ENCODE results near the gene AAMDC.

Gene AAMDC

GRCh38 chr11:77793972-77794371 is 27.0 kb upstream of the AAMDC start:
- H3K27me3 ChIP-seq (ENCODE audit: control insufficient read depth in 1 of 2, insufficient read depth in 2 of 2, low read length in 2 of 2): no peaks in the 10 kb centered on the region
- H3K4me1 ChIP-seq (ENCODE audit: insufficient read depth, low read length): no peaks in the 10 kb centered on the region
- H3K4me3 ChIP-seq (ENCODE audit: low read depth in 1 of 2, low read length in 2 of 2): no peak overlapping the region
- H3K9ac ChIP-seq (ENCODE audit: low read length): no peak overlapping the region
- H3K27ac ChIP-seq (ENCODE audit: low read depth, low read length): no peak overlapping the region
- no peaks in the 10 kb centered on the region for H3K36me3 ChIP-seq (ENCODE audit: insufficient read depth, low read length)
- no peaks in the 10 kb centered on the region for H3K9me3 ChIP-seq (ENCODE audit: low read length)

DNA sequence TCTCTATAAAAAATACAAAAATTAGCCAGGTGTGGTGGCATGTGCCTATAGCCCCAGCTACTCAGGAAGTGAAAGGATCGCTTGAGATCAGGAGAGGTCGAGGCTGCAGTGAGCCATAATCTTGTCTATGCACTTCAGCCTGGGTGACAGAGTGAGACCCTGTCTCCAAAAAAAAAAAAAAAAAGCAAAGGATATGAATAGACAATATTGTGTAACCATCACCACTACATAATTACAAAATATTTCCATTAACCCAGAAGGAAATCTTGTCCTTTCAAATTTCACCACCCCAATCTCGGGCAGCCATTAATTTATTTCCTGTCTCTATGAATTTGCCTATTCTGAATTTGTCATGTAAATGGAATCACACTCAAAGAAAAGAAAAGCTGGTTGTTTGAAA is 21.6 kb upstream of the AAMDC start:
- Histone ChIP-seq H3K4me3 (ENCODE audit: low read depth in 1 of 2, low read length in 2 of 2) (no peak overlapping the region), H3K36me3 (ENCODE audit: insufficient read depth, low read length) (no peaks in the 10 kb centered on the region), H3K27me3 (ENCODE audit: control insufficient read depth in 1 of 2, insufficient read depth in 2 of 2, low read length in 2 of 2) (no peaks in the 10 kb centered on the region), H3K9ac (ENCODE audit: low read length) (no peak overlapping the region), H3K27ac (ENCODE audit: low read depth, low read length) (no peak overlapping the region), H3K9me3 (ENCODE audit: low read length) (no peaks in the 10 kb centered on the region), H3K4me1 (ENCODE audit: insufficient read depth, low read length) (no peaks in the 10 kb centered on the region)

GRCh38 chr11:77800449-77800848 is 20.5 kb upstream of the AAMDC start:
- Histone ChIP-seq H3K27me3 (ENCODE audit: control insufficient read depth in 1 of 2, insufficient read depth in 2 of 2, low read length in 2 of 2) (no peaks in the 10 kb centered on the region), H3K36me3 (ENCODE audit: insufficient read depth, low read length) (no peaks in the 10 kb centered on the region), H3K27ac (ENCODE audit: low read depth, low read length) (no peak overlapping the region), H3K9me3 (ENCODE audit: low read length) (no peaks in the 10 kb centered on the region), H3K4me3 (ENCODE audit: low read depth in 1 of 2, low read length in 2 of 2) (no peak overlapping the region), H3K9ac (ENCODE audit: low read length) (no peak overlapping the region), H3K4me1 (ENCODE audit: insufficient read depth, low read length) (no peaks in the 10 kb centered on the region)

DNA sequence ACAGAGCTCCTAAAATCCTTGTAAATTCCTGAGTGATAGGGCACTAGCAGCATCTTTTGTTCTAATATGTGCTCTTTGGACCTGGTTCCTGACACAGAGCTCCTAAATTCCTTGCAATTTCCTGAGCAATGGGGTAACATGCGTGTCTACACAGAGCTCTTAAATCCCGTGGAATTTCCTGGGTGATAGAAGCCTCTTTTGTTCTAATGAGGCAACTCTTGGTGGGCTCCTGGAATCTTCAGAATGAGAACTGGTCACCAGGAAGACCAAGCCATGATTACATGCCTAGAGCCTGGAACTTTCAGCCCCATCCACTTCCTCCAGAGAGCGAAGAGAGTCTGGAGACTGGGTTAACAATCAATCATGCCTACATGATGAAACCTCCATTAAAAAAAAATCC is 19.5 kb upstream of the AAMDC start:
- no peaks in the 10 kb centered on the region for H3K27me3 ChIP-seq (ENCODE audit: control insufficient read depth in 1 of 2, insufficient read depth in 2 of 2, low read length in 2 of 2)
- no peak overlapping the region for H3K9ac ChIP-seq (ENCODE audit: low read length)
- H3K27ac ChIP-seq (ENCODE audit: low read depth, low read length): no peak overlapping the region
- no peaks in the 10 kb centered on the region for H3K4me1 ChIP-seq (ENCODE audit: insufficient read depth, low read length)
- no peaks in the 10 kb centered on the region for H3K9me3 ChIP-seq (ENCODE audit: low read length)
- H3K36me3 ChIP-seq (ENCODE audit: insufficient read depth, low read length): no peaks in the 10 kb centered on the region
- H3K4me3 ChIP-seq (ENCODE audit: low read depth in 1 of 2, low read length in 2 of 2): no peak overlapping the region

GRCh38 chr11:77806415-77806814 is 14.5 kb upstream of the AAMDC start:
- Histone ChIP-seq H3K9ac (ENCODE audit: low read length) (no peak overlapping the region), H3K9me3 (ENCODE audit: low read length) (no peaks in the 10 kb centered on the region), H3K4me3 (ENCODE audit: low read depth in 1 of 2, low read length in 2 of 2) (no peak overlapping the region), H3K27me3 (ENCODE audit: control insufficient read depth in 1 of 2, insufficient read depth in 2 of 2, low read length in 2 of 2) (no peaks in the 10 kb centered on the region), H3K4me1 (ENCODE audit: insufficient read depth, low read length) (peaks cover 4% of the 10 kb centered on the region), H3K36me3 (ENCODE audit: insufficient read depth, low read length) (no peaks in the 10 kb centered on the region), H3K27ac (ENCODE audit: low read depth, low read length) (no peak overlapping the region)

DNA sequence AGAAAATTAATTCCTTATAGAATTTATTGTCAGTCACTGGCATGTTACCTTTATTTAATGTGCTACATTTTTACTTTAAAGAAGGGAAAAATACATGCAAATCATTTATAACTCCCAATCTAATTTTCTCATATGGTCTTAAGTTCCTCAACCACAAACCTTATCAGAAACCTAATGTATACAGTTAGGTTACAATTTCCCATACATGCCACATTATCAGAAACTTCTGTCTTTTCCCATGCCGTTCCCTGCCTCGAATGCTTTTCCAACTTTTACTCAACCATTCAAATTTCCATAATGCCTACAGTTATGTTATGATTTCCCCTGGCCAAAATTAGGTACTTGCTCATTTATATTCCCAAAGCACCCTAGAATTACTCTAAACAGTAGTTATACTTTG is 14.0 kb upstream of the AAMDC start:
- Histone ChIP-seq H3K4me3 (ENCODE audit: low read depth in 1 of 2, low read length in 2 of 2) (no peak overlapping the region), H3K27me3 (ENCODE audit: control insufficient read depth in 1 of 2, insufficient read depth in 2 of 2, low read length in 2 of 2) (no peaks in the 10 kb centered on the region), H3K36me3 (ENCODE audit: insufficient read depth, low read length) (no peaks in the 10 kb centered on the region), H3K9ac (ENCODE audit: low read length) (no peak overlapping the region), H3K27ac (ENCODE audit: low read depth, low read length) (no peak overlapping the region), H3K9me3 (ENCODE audit: low read length) (no peaks in the 10 kb centered on the region), H3K4me1 (ENCODE audit: insufficient read depth, low read length) (peaks cover 4% of the 10 kb centered on the region)

GRCh38 chr11:77813256-77813655 is 7.7 kb upstream of the AAMDC start:
- H3K36me3 ChIP-seq (ENCODE audit: insufficient read depth, low read length): no peaks in the 10 kb centered on the region
- H3K9me3 ChIP-seq (ENCODE audit: low read length): no peaks in the 10 kb centered on the region
- no peak overlapping the region for H3K9ac ChIP-seq (ENCODE audit: low read length)
- peaks cover 11% of the 10 kb centered on the region for H3K4me1 ChIP-seq (ENCODE audit: insufficient read depth, low read length)
- no peak overlapping the region for H3K4me3 ChIP-seq (ENCODE audit: low read depth in 1 of 2, low read length in 2 of 2)
- no peak overlapping the region for H3K27ac ChIP-seq (ENCODE audit: low read depth, low read length)
- no peaks in the 10 kb centered on the region for H3K27me3 ChIP-seq (ENCODE audit: control insufficient read depth in 1 of 2, insufficient read depth in 2 of 2, low read length in 2 of 2)

DNA sequence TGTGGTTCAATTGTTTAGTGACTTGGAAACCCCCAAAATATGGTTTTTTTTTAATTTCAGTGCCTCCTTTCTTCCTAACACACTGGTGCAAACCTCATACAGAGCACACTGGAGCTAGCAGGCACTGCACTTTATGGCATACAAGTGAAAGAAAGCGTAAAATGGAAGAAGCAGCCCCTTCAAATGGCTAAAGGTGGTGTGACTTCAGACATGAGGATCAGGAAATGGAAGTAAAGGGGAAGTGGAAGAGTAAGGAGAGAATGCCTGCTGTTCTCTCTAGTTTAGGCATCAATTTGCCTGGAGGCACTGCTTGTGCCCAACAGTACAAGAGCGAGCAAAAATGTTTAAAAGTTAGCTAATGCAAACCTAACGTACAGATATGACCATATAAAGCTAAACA is 6.1 kb upstream of the AAMDC start:
- H3K27me3 ChIP-seq (ENCODE audit: control insufficient read depth in 1 of 2, insufficient read depth in 2 of 2, low read length in 2 of 2): no peaks in the 10 kb centered on the region
- H3K27ac ChIP-seq (ENCODE audit: low read depth, low read length): no peak overlapping the region
- H3K9me3 ChIP-seq (ENCODE audit: low read length): no peaks in the 10 kb centered on the region
- H3K4me1 ChIP-seq (ENCODE audit: insufficient read depth, low read length): peaks cover 16% of the 10 kb centered on the region
- H3K4me3 ChIP-seq (ENCODE audit: low read depth in 1 of 2, low read length in 2 of 2): no peak overlapping the region
- no peaks in the 10 kb centered on the region for H3K36me3 ChIP-seq (ENCODE audit: insufficient read depth, low read length)
- H3K9ac ChIP-seq (ENCODE audit: low read length): no peak overlapping the region

DNA sequence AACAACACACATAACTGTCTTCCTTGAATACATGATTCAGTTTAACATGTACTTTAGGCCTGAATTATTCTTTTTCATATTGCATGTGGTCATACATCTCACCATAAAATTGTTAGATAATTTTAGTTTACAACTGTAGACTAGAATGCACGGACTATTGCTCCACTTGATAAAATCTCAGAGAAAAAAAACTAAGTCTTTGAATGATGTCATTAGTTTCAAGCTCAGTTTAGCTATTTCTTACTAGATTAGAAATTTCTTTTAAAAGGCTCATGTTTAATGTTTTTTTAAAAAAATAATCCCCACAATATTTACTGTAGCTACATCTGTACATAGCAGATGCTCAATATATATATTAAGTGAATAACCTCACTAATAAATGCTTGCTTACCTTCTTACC is 5.5 kb upstream of the AAMDC start:
- H3K27ac ChIP-seq (ENCODE audit: low read depth, low read length): no peak overlapping the region
- no peak overlapping the region for H3K9ac ChIP-seq (ENCODE audit: low read length)
- no peaks in the 10 kb centered on the region for H3K36me3 ChIP-seq (ENCODE audit: insufficient read depth, low read length)
- no peaks in the 10 kb centered on the region for H3K9me3 ChIP-seq (ENCODE audit: low read length)
- H3K4me3 ChIP-seq (ENCODE audit: low read depth in 1 of 2, low read length in 2 of 2): no peak overlapping the region
- no peaks in the 10 kb centered on the region for H3K27me3 ChIP-seq (ENCODE audit: control insufficient read depth in 1 of 2, insufficient read depth in 2 of 2, low read length in 2 of 2)
- H3K4me1 ChIP-seq (ENCODE audit: insufficient read depth, low read length): peaks cover 12% of the 10 kb centered on the region

DNA sequence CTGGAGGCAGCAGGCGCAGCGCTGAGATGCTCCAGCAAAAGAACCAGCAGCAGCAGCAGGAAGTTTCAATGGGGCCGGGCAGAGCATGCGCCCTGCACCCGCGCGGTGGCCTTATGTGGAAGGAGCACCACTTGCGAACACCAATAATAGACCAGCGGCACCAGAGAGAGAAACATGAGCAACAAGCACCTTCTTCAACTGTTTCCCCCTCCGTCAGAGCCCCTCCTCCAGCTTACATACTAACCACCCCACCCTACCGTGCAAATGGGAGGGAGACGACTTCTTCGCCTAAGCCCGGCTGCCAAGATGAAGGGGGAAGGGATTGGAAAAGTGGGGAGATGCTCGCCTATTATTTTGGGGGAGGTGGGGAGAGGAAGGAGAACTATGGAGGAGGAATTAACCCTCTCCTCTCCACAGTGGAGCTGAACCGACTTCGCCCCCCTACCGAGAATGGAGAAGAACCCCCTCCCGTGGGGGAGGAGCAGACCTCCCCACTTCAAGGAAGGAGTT is 1.5 kb upstream of the AAMDC start:
- Histone ChIP-seq H3K9me3 (ENCODE audit: low read length) (no peaks in the 10 kb centered on the region), H3K36me3 (ENCODE audit: insufficient read depth, low read length) (no peaks in the 10 kb centered on the region), H3K9ac (ENCODE audit: low read length) (peak overlapping the region; percentile 73), H3K27ac (ENCODE audit: low read depth, low read length) (peak overlapping the region; percentile 93), H3K4me1 (ENCODE audit: insufficient read depth, low read length) (peaks cover 22% of the 10 kb centered on the region), H3K4me3 (ENCODE audit: low read depth in 1 of 2, low read length in 2 of 2) (peak overlapping the region; percentile 97 to 100), H3K27me3 (ENCODE audit: control insufficient read depth in 1 of 2, insufficient read depth in 2 of 2, low read length in 2 of 2) (no peaks in the 10 kb centered on the region)

GRCh38 chr11:77819921-77820564 is 901 bp upstream of the AAMDC start:
- no peaks in the 10 kb centered on the region for H3K27me3 ChIP-seq (ENCODE audit: control insufficient read depth in 1 of 2, insufficient read depth in 2 of 2, low read length in 2 of 2)
- peak overlapping the region; percentile 97 to 100 for H3K4me3 ChIP-seq (ENCODE audit: low read depth in 1 of 2, low read length in 2 of 2)
- H3K27ac ChIP-seq (ENCODE audit: low read depth, low read length): peak overlapping the region; percentile 93
- H3K36me3 ChIP-seq (ENCODE audit: insufficient read depth, low read length): no peaks in the 10 kb centered on the region
- H3K4me1 ChIP-seq (ENCODE audit: insufficient read depth, low read length): peaks cover 23% of the 10 kb centered on the region
- no peaks in the 10 kb centered on the region for H3K9me3 ChIP-seq (ENCODE audit: low read length)
- peak overlapping the region; percentile 73 for H3K9ac ChIP-seq (ENCODE audit: low read length)

GRCh38 chr11:77821349-77821851 is 456 bp downstream of the AAMDC start:
- H3K9ac ChIP-seq (ENCODE audit: low read length): peak overlapping the region; percentile 94

More at GRCh38 chr11:77821349-77821851, 456 bp downstream of the AAMDC start:
- Histone ChIP-seq H3K4me3 (ENCODE audit: low read depth in 1 of 2, low read length in 2 of 2) (peak overlapping the region; percentile 79 to 97), H3K27me3 (ENCODE audit: control insufficient read depth in 1 of 2, insufficient read depth in 2 of 2, low read length in 2 of 2) (no peaks in the 10 kb centered on the region), H3K36me3 (ENCODE audit: insufficient read depth, low read length) (no peaks in the 10 kb centered on the region), H3K9me3 (ENCODE audit: low read length) (no peaks in the 10 kb centered on the region), H3K4me1 (ENCODE audit: insufficient read depth, low read length) (peaks cover 23% of the 10 kb centered on the region), H3K27ac (ENCODE audit: low read depth, low read length) (peak overlapping the region; percentile 93)

All from muscle layer of colon (tissue), 2 donors.